ENCODE results near the gene ANXA8.
"Not testable (repeated sequence)": the region's sequence is repeated elsewhere in the genome, so short reads cannot be mapped to it uniquely, and the experiment has no call there.

ANXA8 gene, protein sequence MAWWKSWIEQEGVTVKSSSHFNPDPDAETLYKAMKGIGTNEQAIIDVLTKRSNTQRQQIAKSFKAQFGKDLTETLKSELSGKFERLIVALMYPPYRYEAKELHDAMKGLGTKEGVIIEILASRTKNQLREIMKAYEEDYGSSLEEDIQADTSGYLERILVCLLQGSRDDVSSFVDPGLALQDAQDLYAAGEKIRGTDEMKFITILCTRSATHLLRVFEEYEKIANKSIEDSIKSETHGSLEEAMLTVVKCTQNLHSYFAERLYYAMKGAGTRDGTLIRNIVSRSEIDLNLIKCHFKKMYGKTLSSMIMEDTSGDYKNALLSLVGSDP

DNA sequence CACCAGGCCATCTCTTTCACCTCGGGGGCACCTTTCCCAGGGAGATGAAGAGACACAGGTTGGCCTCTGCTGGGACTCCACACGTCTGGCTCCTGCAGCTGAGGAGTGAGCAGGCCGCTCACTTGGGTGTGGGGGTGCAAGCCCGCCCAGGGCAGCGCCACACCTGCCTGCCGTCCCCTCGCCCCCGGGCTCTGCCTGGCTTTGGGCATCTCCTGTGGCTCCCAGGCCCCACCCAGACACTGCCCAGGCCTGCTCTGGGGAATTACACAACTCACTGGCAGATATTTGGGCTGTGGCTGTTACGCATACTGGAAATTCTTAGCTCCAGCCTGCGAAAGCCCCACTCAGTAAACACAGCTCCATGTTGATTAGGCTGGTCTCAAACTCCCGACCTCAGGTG lies at the start of gene ANXA8:
TSS of gene ANXA8 (minus strand) at position 193 of the 400 bp plus-strand sequence. CDS start at position 11, 182 bp downstream.
- not testable (repeated sequence) for DNase-seq

- not testable (repeated sequence) for DNase-seq
Observed at GRCh38 chr10:47523475-47523874, 39.6 kb upstream of the ANXA8 start, which contains the start of gene AGAP9. Gene AGAP9, minus strand, starts transcription at chr10:47523638. Its CDS starts 112 bp downstream, at chr10:47523526.

- DNase-seq, result not testable (repeated sequence)
Observed at GRCh38 chr10:47502313-47502712, 18.4 kb upstream of the ANXA8 start.

- not testable (repeated sequence) for DNase-seq
Observed at GRCh38 chr10:47494226-47494625, 10.3 kb upstream of the ANXA8 start.

DNA sequence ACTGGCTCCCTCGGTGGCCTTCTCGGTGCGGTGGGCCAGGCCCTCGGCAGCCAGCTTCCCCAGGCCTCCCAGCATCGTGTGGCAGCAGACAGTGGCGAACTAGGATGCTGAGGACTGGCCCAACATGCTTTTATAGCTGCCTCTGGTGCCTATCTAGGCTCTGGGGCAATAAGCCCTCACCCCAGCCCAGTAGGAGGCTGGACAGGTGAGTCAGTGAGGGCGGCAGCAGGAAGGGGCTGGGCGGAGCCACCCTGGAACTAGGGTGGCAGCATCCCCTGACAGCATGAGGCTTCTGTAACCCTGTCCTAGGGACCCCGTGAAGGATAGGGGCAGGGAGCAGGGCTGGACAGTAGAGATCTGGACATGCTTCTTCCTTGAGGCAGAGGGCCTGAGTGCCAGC lies 7.7 kb upstream of the ANXA8 start, which contains the start of gene FAM25G:
TSS of gene FAM25G (minus strand) at position 101 of the 400 bp plus-strand sequence. CDS start at position 75, 26 bp downstream.
- not testable (repeated sequence) for DNase-seq

- not testable (repeated sequence) for DNase-seq
Observed at GRCh38 chr10:47489630-47490029, 5.7 kb upstream of the ANXA8 start.

DNA sequence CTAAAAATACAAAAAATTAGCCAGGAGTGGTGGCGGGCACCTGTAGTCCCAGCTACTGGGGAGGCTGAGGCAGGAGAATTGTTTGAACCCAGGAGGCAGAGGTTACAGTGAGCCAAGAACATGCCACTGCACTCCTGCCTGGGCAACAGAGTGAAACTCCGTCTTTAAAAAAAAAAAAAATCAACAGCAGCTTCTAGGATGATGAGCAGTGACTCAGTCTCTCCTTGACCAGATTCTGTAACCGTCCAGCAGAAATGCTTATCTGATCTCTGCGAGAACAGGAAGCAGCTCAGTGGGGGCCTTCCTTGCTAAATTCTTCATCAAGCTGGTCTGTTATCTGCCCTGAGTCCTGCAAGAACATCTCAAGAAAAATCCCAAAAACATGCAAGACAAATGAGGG lies 2.0 kb upstream of the ANXA8 start:
- DNase-seq, result not testable (repeated sequence)

- DNase-seq, result not testable (repeated sequence)
Observed at GRCh38 chr10:47484786-47485185, 871 bp upstream of the ANXA8 start.

- not testable (repeated sequence) for DNase-seq
Observed at GRCh38 chr10:47482367-47482766, 1.5 kb downstream of the ANXA8 start.

GRCh38 chr10:47481768-47482181 lies 2.1 kb downstream of the ANXA8 start:
- DNase-seq, result not testable (repeated sequence)

DNA sequence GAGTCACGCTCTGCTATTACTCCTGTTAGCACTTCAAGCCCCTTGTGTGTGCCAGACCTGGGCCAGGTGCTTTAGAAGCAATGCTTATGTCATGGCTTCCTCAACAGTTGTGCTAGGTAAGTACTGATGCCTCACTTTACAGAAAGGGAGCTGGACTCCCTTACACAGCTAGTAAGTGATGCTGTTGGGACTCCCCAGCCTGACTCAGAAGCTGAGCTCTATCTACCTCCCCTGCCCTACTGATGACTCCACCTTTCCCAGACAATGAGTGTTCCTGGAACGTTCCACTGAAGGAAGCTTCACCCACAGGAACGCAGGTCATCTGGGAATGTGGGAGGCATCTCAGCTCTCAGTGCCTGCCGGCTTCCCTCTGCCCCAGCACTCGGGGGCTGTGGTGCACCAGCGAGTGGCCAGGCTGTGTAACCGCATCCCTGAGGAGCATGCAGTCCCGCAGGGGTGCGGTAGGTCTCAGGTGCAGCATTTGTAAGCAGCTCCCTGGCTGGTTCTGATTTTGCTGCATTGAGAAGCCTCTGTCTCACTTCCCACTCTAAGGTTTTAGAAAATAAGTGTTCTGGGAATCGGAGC lies 2.6 kb downstream of the ANXA8 start:
- not testable (repeated sequence) for DNase-seq

DNA sequence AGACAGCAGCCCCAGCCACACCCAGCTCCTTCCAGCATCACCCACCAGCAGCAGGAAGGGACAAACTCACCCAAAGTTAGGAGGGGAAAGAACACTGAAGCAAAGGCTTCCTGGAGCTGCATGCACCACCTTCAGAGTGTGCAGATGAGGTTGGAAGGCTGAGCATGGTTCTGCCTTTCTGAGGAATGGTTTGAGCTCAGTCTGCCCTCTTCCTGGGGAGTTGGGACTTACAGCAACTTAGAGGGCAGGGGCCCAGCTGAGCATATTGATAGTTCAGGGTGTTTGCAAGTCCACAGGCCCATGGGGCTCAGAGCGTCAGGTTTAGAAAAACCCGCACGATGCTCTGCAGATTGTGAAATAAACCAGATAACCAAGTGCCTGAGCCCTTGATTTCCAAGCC lies 3.8 kb downstream of the ANXA8 start:
- not testable (repeated sequence) for DNase-seq

GRCh38 chr10:47478114-47478513 lies 5.8 kb downstream of the ANXA8 start:
- DNase-seq, result not testable (repeated sequence)

- DNase-seq, result not testable (repeated sequence)
Observed at GRCh38 chr10:47477078-47477477, 6.8 kb downstream of the ANXA8 start.

GRCh38 chr10:47475101-47475500 lies 8.8 kb downstream of the ANXA8 start:
- DNase-seq, result not testable (repeated sequence)

DNA sequence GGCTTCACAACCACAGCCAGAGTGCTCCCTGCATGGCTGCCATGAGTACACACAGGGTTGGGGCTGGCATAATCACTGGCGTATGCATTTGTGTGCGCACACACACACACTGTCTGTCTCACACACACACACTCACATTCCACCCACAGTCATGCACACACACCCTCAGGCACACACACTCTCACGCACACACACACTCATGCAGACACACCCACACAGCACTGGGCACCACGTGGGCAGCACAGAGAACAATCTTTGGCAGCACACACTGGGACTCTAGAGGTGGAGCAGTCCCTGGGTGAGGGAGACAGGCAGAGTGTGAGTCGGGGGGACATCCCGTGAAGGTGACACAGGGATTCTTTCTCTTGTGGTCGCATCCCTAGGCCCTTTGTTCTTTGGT lies 10.4 kb downstream of the ANXA8 start:
- not testable (repeated sequence) for DNase-seq

- DNase-seq, result not testable (repeated sequence)
Observed at GRCh38 chr10:47472647-47473046, 11.3 kb downstream of the ANXA8 start.

- not testable (repeated sequence) for DNase-seq
Observed at GRCh38 chr10:47472072-47472471, 11.8 kb downstream of the ANXA8 start.

GRCh38 chr10:47468731-47469528 lies 15.0 kb downstream of the ANXA8 start:
- not testable (repeated sequence) for DNase-seq

DNA sequence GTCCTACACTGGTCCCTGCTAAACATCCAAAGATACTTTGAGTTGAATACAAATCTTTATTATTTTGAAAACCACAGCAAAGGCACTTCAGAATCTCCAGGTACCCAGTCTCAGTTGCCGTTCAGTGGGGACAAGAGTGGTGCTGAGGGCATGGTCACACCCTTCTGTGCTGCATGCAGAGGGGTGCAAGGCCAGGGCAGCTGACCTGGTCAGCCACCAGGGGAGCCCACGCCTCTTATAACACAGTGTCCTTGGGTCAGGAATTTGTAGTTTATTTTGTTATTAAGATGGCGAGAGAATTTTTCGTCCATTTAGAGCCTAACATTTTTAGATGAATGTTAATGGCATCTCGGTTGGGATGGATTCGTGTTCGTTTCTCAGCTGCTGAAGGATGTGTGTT lies 16.0 kb downstream of the ANXA8 start:
- not testable (repeated sequence) for DNase-seq

DNA sequence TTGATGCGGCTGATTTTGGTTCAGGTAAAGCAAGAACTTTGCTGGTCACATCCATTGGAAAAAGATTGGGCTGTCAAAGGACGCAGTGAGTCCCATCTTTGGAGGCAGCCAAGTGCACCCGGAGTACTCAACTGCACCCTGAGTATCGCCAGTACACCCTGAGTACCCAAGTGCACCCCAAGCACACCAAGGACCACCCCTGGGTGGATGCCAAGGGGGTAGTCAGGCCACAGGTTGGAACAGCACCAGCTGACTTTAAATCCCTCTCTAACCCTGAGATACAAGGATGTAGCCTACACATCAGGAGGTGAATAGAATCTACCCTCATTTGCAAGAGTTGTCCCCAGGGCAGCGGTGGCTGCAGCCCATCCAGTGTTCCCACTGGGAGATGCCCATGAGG lies 16.5 kb downstream of the ANXA8 start:
- not testable (repeated sequence) for DNase-seq

GRCh38 chr10:47465216-47465917 lies 18.5 kb downstream of the ANXA8 start:
- not testable (repeated sequence) for DNase-seq
